Glutamatergic neuron (in vitro differentiated cells): ENCODE results near the gene HOXB2. TPM values are rescaled to one million over a fixed set of nuclear protein-coding genes. Genes with fewer than 3 reads are reported as not detected.

Experiments
- DNase-seq: peaks from one replicate; pipeline ENCODE4 v3.0.0; 2022
- H3K27ac Mint-ChIP-seq: one replicate; pipeline ENCODE4 v1.8.0; 2020; ENCODE audit warnings: mild to moderate bottlenecking, mixed read lengths, inconsistent platforms; ENCODE audit not compliant: unreplicated experiment
- H3K27me3 Mint-ChIP-seq: one replicate; pipeline ENCODE4 v1.8.0; 2020; ENCODE audit warnings: mild to moderate bottlenecking, moderate library complexity, mixed read lengths, inconsistent platforms; ENCODE audit not compliant: unreplicated experiment
- H3K36me3 Mint-ChIP-seq: one replicate; pipeline ENCODE4 v1.8.0; 2020; ENCODE audit warnings: mild to moderate bottlenecking, mixed read lengths, inconsistent platforms; ENCODE audit not compliant: unreplicated experiment
- H3K4me1 Mint-ChIP-seq: one replicate; pipeline ENCODE4 v1.8.0; 2020; ENCODE audit warnings: mild to moderate bottlenecking, low read depth, mixed read lengths, inconsistent platforms; ENCODE audit not compliant: unreplicated experiment
- H3K4me3 Mint-ChIP-seq: one replicate; pipeline ENCODE4 v1.8.0; 2020; ENCODE audit warnings: mild to moderate bottlenecking, mixed read lengths, inconsistent platforms; ENCODE audit not compliant: unreplicated experiment
- H3K9me3 Mint-ChIP-seq: one replicate; pipeline ENCODE4 v1.8.0; 2020; ENCODE audit warnings: mild to moderate bottlenecking, moderate library complexity, mixed read lengths, inconsistent platforms; ENCODE audit not compliant: unreplicated experiment
- CTCF ChIP-seq: fragments of 200-600 bp; sonication (generic); IDR thresholded peaks from one replicate; pipeline ENCODE4 v1.5.0; 2021; ENCODE audit not compliant: partially characterized antibody, unreplicated experiment
- total RNA-seq: library from RNA; stranded (reverse); fragmentation: NEBNext Ultra II Directional; extraction: Animal tissue kit (Norgen Biotek cat#: 25700); gene quantifications from one replicate; pipeline ENCODE4 v1.2.1, GENCODE V29; 2021; ENCODE audit not compliant: unreplicated experiment

Gene HOXB2
- total RNA-seq, 1 donor from 2014 or later, result 12.7 TPM

- Mint-ChIP-seq H3K27ac (no peak overlapping the region), H3K4me3 (no peak overlapping the region), H3K9me3 (peaks cover 16% of the 10 kb centered on the region), H3K4me1 (peaks cover 9% of the 10 kb centered on the region), H3K27me3 (peaks cover 72% of the 10 kb centered on the region), H3K36me3 (peaks cover 3% of the 10 kb centered on the region)
- DNase-seq, result no peak
- TF ChIP-seq CTCF, result no peak
Observed at GRCh38 chr17:48584223-48584741, 39.4 kb upstream of the HOXB2 start.

- Mint-ChIP-seq H3K4me3 (no peak overlapping the region), H3K27ac (no peak overlapping the region), H3K27me3 (peaks cover 76% of the 10 kb centered on the region), H3K36me3 (peaks cover 3% of the 10 kb centered on the region), H3K4me1 (peaks cover 9% of the 10 kb centered on the region), H3K9me3 (peaks cover 18% of the 10 kb centered on the region)
- no peak for DNase-seq
- no peak for TF ChIP-seq CTCF
Observed at GRCh38 chr17:48583708-48584222, 38.9 kb upstream of the HOXB2 start.

GRCh38 chr17:48582750-48583069 lies 37.8 kb upstream of the HOXB2 start:
- Mint-ChIP-seq H3K27ac (no peak overlapping the region), H3K27me3 (peaks cover 69% of the 10 kb centered on the region), H3K4me1 (peaks cover 9% of the 10 kb centered on the region), H3K4me3 (no peak overlapping the region), H3K9me3 (peaks cover 17% of the 10 kb centered on the region), H3K36me3 (peaks cover 3% of the 10 kb centered on the region)
- no peak for DNase-seq
- TF ChIP-seq CTCF, result no peak

GRCh38 chr17:48579760-48580554 lies 35.0 kb upstream of the HOXB2 start:
- DNase-seq, result no peak
- no peaks in the 10 kb centered on the region for H3K4me1 Mint-ChIP-seq
- no peak overlapping the region for H3K27ac Mint-ChIP-seq

More at GRCh38 chr17:48579760-48580554, 35.0 kb upstream of the HOXB2 start:
- H3K27me3 Mint-ChIP-seq, result peaks cover 57% of the 10 kb centered on the region
- TF ChIP-seq CTCF, result no peak
- H3K4me3 Mint-ChIP-seq, result no peak overlapping the region
- peaks cover 21% of the 10 kb centered on the region for H3K9me3 Mint-ChIP-seq
- H3K36me3 Mint-ChIP-seq, result no peaks in the 10 kb centered on the region
